ENCODE data around the gene GABRA4. TPM values are rescaled to one million over a fixed set of nuclear protein-coding genes. Genes with fewer than 3 reads are reported as not detected.

The GABRA4 gene
- total and polyA plus RNA-seq, 2 experiments from 2014 or later = 1.5 to 1.9 TPM

GRCh38 chr4:46908148-46908547 is 85.2 kb downstream of the GABRA4 start:
- Histone ChIP-seq H3K27ac (ENCODE audit: low read depth) (no peak overlapping the region), H4K20me1 (replicated peaks; ENCODE audit: insufficient read depth) (no peaks in the 10 kb centered on the region), H3K4me1 (ENCODE audit: insufficient read depth) (no peaks in the 10 kb centered on the region), H3K4me3 (no peak overlapping the region), H3K79me2 (replicated peaks; ENCODE audit: insufficient read depth) (no peaks in the 10 kb centered on the region), H3F3A (replicated peaks; ENCODE audit: low read depth) (no peaks in the 10 kb centered on the region), H3K36me3 (ENCODE audit: insufficient read depth) (no peaks in the 10 kb centered on the region), H3K9me2 (ENCODE audit: insufficient read depth) (0 out of 2 replicates have a peak, but pooled peaks cover 4% of the 10 kb centered on the region), H2AFZ (no peak overlapping the region), H3K4me2 (no peak overlapping the region), H3K27me3 (ENCODE audit: insufficient read depth) (no peaks in the 10 kb centered on the region)
- DNase-seq (ENCODE audit: low spot score) (no peak), ATAC-seq (no peak)
- no peak overlapping the region for H3K27ac Mint-ChIP-seq
- peaks cover 54% of the 10 kb centered on the region for H3K9me3 Mint-ChIP-seq
- peaks cover 11% of the 10 kb centered on the region; the same call in 1 of the 3 replicates for H3K36me3 Mint-ChIP-seq (ENCODE audit: low read depth)
- no peaks in the 10 kb centered on the region for H3K4me1 Mint-ChIP-seq
- H3K4me3 Mint-ChIP-seq = no peak overlapping the region
- no peaks in the 10 kb centered on the region for H3K27me3 Mint-ChIP-seq (ENCODE audit: insufficient read depth, low read depth, poor library complexity)
- TF ChIP-seq STAT1 (IDR thresholded peaks at IDR 0.05; ENCODE audit: unreplicated experiment) (no peak), EZH2 (IDR thresholded peaks at IDR 0.05; ENCODE audit: low read depth, unreplicated experiment) (no peak), CREB1 (CRISPR knock-in tag; IDR thresholded peaks at IDR 0.05; ENCODE audit: low read depth) (no peak), ETS1 (IDR thresholded peaks at IDR 0.05) (no peak), CTCF (conservative IDR thresholded peaks at IDR 0.05; ENCODE audit: low read depth in 2 of 2) (no peak), ZNF114 (CRISPR knock-in tag; IDR thresholded peaks at IDR 0.05) (no peak), ZNF462 (CRISPR knock-in tag; IDR thresholded peaks at IDR 0.05) (no peak), NANOG (IDR thresholded peaks at IDR 0.05; ENCODE audit: borderline replicate concordance) (no peak)
